Measurements from ENCODE around the gene FBXL3. TPM values are rescaled to one million over a fixed set of nuclear protein-coding genes. Genes with fewer than 3 reads are reported as not detected.

The FBXL3 gene
- total and polyA plus RNA-seq, 2 experiments from 2014 or later, result 5.0 to 14.6 TPM

- peaks cover 27% of the 10 kb centered on the region for H3K4me1 Mint-ChIP-seq
- H3K4me2 ChIP-seq, result peak overlapping the region; percentile 92
- H3K27me3 Mint-ChIP-seq (ENCODE audit: insufficient read depth, low read depth, poor library complexity), result peaks cover 4% of the 10 kb centered on the region
- no peaks in the 10 kb centered on the region for H3K9me3 Mint-ChIP-seq
- H3K27ac ChIP-seq (ENCODE audit: low read depth), result peak overlapping the region; percentile 95; the same call in 1 of the 2 replicates
- H3F3A ChIP-seq (replicated peaks; ENCODE audit: low read depth), result peaks cover 10% of the 10 kb centered on the region; the same call in 1 of the 2 replicates
- H3K27ac Mint-ChIP-seq, result peak overlapping the region; percentile 69; the same call in 1 of the 2 replicates
- peak overlapping the region; percentile 96; the same call in 1 of the 2 replicates for H2AFZ ChIP-seq
- H3K36me3 ChIP-seq (ENCODE audit: insufficient read depth), result peaks cover 3% of the 10 kb centered on the region; the same call in 1 of the 2 replicates
- H3K4me3 ChIP-seq, result peak overlapping the region; percentile 82
- no peaks in the 10 kb centered on the region for H3K9me2 ChIP-seq (ENCODE audit: insufficient read depth)
- TF ChIP-seq NANOG (IDR thresholded peaks at IDR 0.05; ENCODE audit: borderline replicate concordance) (no peak), CREB1 (CRISPR knock-in tag; IDR thresholded peaks at IDR 0.05; ENCODE audit: low read depth) (no peak), EZH2phosphoT487 (IDR thresholded peaks at IDR 0.05; ENCODE audit: unreplicated experiment) (no peak), JUNB (IDR thresholded peaks at IDR 0.05; ENCODE audit: unreplicated experiment) (no peak), STAT1 (IDR thresholded peaks at IDR 0.05; ENCODE audit: unreplicated experiment) (no peak)
- TF ChIP-seq, protein P1, sequence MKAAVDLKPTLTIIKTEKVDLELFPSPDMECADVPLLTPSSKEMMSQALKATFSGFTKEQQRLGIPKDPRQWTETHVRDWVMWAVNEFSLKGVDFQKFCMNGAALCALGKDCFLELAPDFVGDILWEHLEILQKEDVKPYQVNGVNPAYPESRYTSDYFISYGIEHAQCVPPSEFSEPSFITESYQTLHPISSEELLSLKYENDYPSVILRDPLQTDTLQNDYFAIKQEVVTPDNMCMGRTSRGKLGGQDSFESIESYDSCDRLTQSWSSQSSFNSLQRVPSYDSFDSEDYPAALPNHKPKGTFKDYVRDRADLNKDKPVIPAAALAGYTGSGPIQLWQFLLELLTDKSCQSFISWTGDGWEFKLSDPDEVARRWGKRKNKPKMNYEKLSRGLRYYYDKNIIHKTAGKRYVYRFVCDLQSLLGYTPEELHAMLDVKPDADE (IDR thresholded peaks at IDR 0.05), result no peak
- DNase-seq (ENCODE audit: low spot score) (peak; percentile 63), ATAC-seq (peak; percentile 64)
- no peaks in the 10 kb centered on the region for H3K27me3 ChIP-seq (ENCODE audit: insufficient read depth)
- peak overlapping the region; percentile 91 for H3K4me3 Mint-ChIP-seq
- H3K79me2 ChIP-seq (replicated peaks; ENCODE audit: insufficient read depth), result peaks cover 50% of the 10 kb centered on the region
- peaks cover 24% of the 10 kb centered on the region for H4K20me1 ChIP-seq (replicated peaks; ENCODE audit: insufficient read depth)
- H3K36me3 Mint-ChIP-seq (ENCODE audit: low read depth), result peaks cover 2% of the 10 kb centered on the region; the same call in 1 of the 3 replicates
- H3K4me1 ChIP-seq (ENCODE audit: insufficient read depth), result peaks cover 21% of the 10 kb centered on the region
These were observed 601 bp downstream of the FBXL3 start for GRCh38 chr13:77026255-77026860.

- H3K36me3 Mint-ChIP-seq (ENCODE audit: low read depth), result peaks cover 3% of the 10 kb centered on the region; the same call in 2 of the 3 replicates
- H3K4me3 ChIP-seq, result no peak overlapping the region
- H3K4me1 Mint-ChIP-seq, result peaks cover 20% of the 10 kb centered on the region; the same call in 2 of the 3 replicates
- DNase-seq (ENCODE audit: low spot score), result no peak
- no peak for ATAC-seq
- H3F3A ChIP-seq (replicated peaks; ENCODE audit: low read depth), result peaks cover 2% of the 10 kb centered on the region; the same call in 1 of the 2 replicates
- H4K20me1 ChIP-seq (replicated peaks; ENCODE audit: insufficient read depth), result peaks cover 24% of the 10 kb centered on the region
- H3K4me1 ChIP-seq (ENCODE audit: insufficient read depth), result peaks cover 17% of the 10 kb centered on the region
- no peaks in the 10 kb centered on the region for H3K9me2 ChIP-seq (ENCODE audit: insufficient read depth)
- no peak overlapping the region for H3K4me3 Mint-ChIP-seq
- no peaks in the 10 kb centered on the region for H3K9me3 Mint-ChIP-seq
- no peak overlapping the region for H2AFZ ChIP-seq
- peaks cover 83% of the 10 kb centered on the region for H3K79me2 ChIP-seq (replicated peaks; ENCODE audit: insufficient read depth)
- H3K36me3 ChIP-seq (ENCODE audit: insufficient read depth), result peaks cover 3% of the 10 kb centered on the region; the same call in 1 of the 2 replicates
- H3K27ac Mint-ChIP-seq, result no peak overlapping the region
- no peak overlapping the region for H3K27ac ChIP-seq (ENCODE audit: low read depth)
- H3K27me3 Mint-ChIP-seq (ENCODE audit: insufficient read depth, low read depth, poor library complexity), result peaks cover 4% of the 10 kb centered on the region
- TF ChIP-seq ZNF462 (CRISPR knock-in tag; IDR thresholded peaks at IDR 0.05), result no peak
- TF ChIP-seq, protein P1 (IDR thresholded peaks at IDR 0.05), result no peak
- no peaks in the 10 kb centered on the region for H3K27me3 ChIP-seq (ENCODE audit: insufficient read depth)
- no peak overlapping the region for H3K4me2 ChIP-seq
These were observed 4.6 kb downstream of the FBXL3 start for GRCh38 chr13:77022341-77022740.
